Left ventricle myocardium inferior (tissue), 1 donor: Measurements from ENCODE around the gene CELSR2. TPM values are rescaled to one million over a fixed set of nuclear protein-coding genes. Genes with fewer than 3 reads are reported as not detected.

Experiments
- DNase-seq: peaks from one replicate; pipeline ENCODE4 v3.0.0-alpha.2; 2020
- H3K27ac ChIP-seq: fragments of 200-600 bp; replicated peaks from 2 replicates; pipeline ENCODE4 v1.8.0; 2021
- H3K27me3 ChIP-seq: fragments of 200-600 bp; 2 replicates; pipeline ENCODE4 v1.8.0; 2021; ENCODE audit warnings: low read depth
- H3K36me3 ChIP-seq: fragments of 200-600 bp; 2 replicates; pipeline ENCODE4 v1.8.0; 2021
- H3K4me1 ChIP-seq: fragments of 200-600 bp; 2 replicates; pipeline ENCODE4 v1.8.0; 2021
- H3K4me3 ChIP-seq: fragments of 200-600 bp; 2 replicates; pipeline ENCODE4 v1.8.0; 2021; ENCODE audit warnings: mild to moderate bottlenecking, moderate library complexity
- H3K9me3 ChIP-seq: fragments of 200-600 bp; replicated peaks from 2 replicates; pipeline ENCODE4 v1.8.0; 2021
- intact Hi-C: fragments of 100-400 bp; cut with micrococcal nuclease; formaldehyde crosslinking; loops from one replicate; pipeline ENCODE4 v1.11.0; 2022
- total RNA-seq: library from RNA; stranded (reverse); fragmentation: NEBNext Ultra II Directional; extraction: Animal tissue kit (Norgen Biotek cat#: 25700); gene quantifications from one replicate; pipeline ENCODE4 v1.2.1, GENCODE V29; 2021
- TF ChIP-seq, protein P1 (sequence below): fragments of 200-600 bp; IDR thresholded peaks from 2 replicates; pipeline ENCODE4 v1.8.0; 2021; ENCODE audit warnings: antibody characterized with exemption, mild to moderate bottlenecking, borderline replicate concordance
- donor health status: DM: no; HTN: yes; CAD: no; lungs with severe emphysema.

The CELSR2 gene
- total RNA-seq, 1 donor from 2014 or later = 4.2 TPM

DNA sequence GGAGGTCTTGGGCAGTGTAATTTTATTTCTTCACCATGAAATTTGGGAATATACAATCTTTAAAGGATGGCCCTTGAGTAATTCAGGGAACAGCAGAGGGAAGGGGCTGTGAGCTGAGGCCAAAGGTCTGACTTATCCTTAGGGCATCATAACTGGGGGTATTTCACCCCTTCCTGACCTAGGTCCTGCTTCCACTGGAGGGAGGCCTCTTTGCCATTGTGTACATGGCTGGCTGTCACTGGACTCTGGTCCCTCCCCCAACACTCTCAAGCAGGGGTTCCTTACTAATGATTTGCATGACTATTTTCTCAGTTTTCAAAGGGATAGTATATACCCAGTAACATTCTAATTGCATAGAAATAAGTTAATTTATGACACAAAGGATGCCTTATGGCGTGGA is 40.8 kb downstream of the CELSR2 start:
- H3K27me3 ChIP-seq = peaks cover 13% of the 10 kb centered on the region
- H3K9me3 ChIP-seq = no peaks in the 10 kb centered on the region
- DNase-seq = no peak
- no peaks in the 10 kb centered on the region for H3K36me3 ChIP-seq
- no peak overlapping the region for H3K4me3 ChIP-seq
- TF ChIP-seq, protein P1, sequence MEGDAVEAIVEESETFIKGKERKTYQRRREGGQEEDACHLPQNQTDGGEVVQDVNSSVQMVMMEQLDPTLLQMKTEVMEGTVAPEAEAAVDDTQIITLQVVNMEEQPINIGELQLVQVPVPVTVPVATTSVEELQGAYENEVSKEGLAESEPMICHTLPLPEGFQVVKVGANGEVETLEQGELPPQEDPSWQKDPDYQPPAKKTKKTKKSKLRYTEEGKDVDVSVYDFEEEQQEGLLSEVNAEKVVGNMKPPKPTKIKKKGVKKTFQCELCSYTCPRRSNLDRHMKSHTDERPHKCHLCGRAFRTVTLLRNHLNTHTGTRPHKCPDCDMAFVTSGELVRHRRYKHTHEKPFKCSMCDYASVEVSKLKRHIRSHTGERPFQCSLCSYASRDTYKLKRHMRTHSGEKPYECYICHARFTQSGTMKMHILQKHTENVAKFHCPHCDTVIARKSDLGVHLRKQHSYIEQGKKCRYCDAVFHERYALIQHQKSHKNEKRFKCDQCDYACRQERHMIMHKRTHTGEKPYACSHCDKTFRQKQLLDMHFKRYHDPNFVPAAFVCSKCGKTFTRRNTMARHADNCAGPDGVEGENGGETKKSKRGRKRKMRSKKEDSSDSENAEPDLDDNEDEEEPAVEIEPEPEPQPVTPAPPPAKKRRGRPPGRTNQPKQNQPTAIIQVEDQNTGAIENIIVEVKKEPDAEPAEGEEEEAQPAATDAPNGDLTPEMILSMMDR = no peak
- intact Hi-C loops = no loop called here
- peaks cover 3% of the 10 kb centered on the region for H3K4me1 ChIP-seq
- no peak overlapping the region for H3K27ac ChIP-seq

DNA sequence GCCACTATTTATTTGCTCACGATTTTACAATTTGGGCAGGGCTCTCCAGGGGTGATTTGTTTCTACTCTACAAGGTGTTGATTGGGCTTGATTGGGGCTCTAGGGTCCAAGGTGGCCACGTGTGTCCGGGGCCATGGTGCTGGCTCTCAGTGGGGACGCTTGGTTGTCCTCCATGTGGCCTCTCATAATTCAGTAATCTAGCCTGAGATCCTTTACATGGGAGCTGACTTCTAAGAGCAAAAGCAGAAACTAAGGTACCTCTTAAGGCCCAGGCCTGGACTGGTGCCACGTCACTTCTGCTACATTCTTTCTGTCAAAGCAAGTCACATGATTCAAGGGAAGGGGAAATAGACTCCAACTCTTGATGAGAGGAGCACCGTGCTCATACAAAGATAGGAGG is 41.7 kb downstream of the CELSR2 start:
- TF ChIP-seq, protein P1 = no peak
- peaks cover 3% of the 10 kb centered on the region for H3K4me1 ChIP-seq
- DNase-seq = no peak
- H3K36me3 ChIP-seq = no peaks in the 10 kb centered on the region
- peaks cover 20% of the 10 kb centered on the region for H3K27me3 ChIP-seq
- no peak overlapping the region for H3K4me3 ChIP-seq
- no peak overlapping the region for H3K27ac ChIP-seq
- intact Hi-C loops = no loop called here
- no peaks in the 10 kb centered on the region for H3K9me3 ChIP-seq

DNA sequence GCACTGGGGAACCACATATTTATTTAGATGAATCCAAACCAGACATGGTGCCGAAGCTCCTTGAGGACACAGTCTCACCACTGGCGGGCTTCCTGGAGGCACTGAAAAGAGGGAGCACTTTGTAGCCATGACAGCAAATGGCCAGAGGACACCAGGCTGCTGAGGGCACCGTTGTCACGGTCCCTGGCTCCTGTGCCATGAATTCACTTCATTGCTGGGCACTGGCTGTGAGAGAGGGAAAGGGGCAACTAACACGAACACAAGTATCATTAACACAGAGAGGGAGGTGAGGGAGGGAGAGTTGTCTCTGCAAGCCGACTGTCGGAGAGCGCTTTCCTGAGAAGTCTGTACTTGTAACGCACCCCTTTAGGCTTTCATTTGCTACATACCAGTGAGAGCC is 43.0 kb downstream of the CELSR2 start:
- no peak for DNase-seq
- TF ChIP-seq, protein P1 = no peak
- H3K9me3 ChIP-seq = no peaks in the 10 kb centered on the region

DNA sequence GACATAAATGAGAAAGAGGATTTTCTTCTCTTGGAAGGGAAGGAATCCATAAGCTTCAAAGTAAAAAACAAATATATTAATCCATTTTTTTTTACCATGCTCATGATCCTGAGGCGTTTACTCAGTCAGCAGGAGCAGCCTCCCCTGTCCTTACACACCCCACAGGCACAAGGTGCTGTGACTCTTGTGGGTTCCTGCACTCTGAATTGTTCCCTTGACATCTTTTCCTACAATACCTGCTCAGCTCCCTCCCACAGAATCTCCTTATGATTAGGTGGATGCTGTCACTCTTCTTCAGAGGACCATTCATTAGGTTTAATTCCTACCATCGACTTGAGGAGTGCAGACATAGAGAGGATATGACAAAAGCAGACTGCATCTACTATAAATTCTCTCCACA is 43.7 kb downstream of the CELSR2 start:
- intact Hi-C loops = no loop called here
- Histone ChIP-seq H3K36me3 (no peaks in the 10 kb centered on the region), H3K9me3 (no peaks in the 10 kb centered on the region), H3K4me1 (peaks cover 7% of the 10 kb centered on the region), H3K4me3 (no peak overlapping the region), H3K27me3 (peaks cover 22% of the 10 kb centered on the region), H3K27ac (no peak overlapping the region)
- no peak for DNase-seq
- TF ChIP-seq, protein P1 = no peak

More for the DNA sequence above, 43.0 kb downstream of the CELSR2 start:
- Histone ChIP-seq H3K27ac (no peak overlapping the region), H3K36me3 (no peaks in the 10 kb centered on the region), H3K4me1 (peaks cover 3% of the 10 kb centered on the region), H3K4me3 (no peak overlapping the region), H3K27me3 (peaks cover 22% of the 10 kb centered on the region)
- intact Hi-C loops = no loop called here

DNA sequence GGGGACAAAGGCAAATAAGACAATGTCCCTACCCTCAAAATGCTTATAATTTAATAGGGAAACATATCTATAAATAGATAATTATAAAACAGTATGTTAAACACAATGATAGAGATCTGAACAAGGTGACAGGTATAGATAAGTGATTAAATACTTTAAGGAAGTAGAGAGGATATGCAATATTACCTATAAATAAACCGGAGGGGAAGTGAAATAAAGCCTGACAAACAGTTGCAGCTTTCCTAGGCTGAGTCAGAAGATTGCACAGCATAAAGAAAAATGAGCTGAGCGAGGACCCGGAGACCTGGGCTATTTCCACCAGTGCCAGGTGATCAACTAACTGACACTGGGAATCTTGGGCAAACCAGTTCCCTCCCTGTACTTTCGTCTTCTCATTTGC is 45.1 kb downstream of the CELSR2 start:
- H3K4me1 ChIP-seq = peaks cover 21% of the 10 kb centered on the region
- intact Hi-C loops = no loop called here
- H3K36me3 ChIP-seq = no peaks in the 10 kb centered on the region
- no peaks in the 10 kb centered on the region for H3K9me3 ChIP-seq
- peaks cover 22% of the 10 kb centered on the region for H3K27me3 ChIP-seq
- H3K4me3 ChIP-seq = no peak overlapping the region
- DNase-seq = no peak
- no peak overlapping the region for H3K27ac ChIP-seq
- TF ChIP-seq, protein P1 = no peak
